22Rv1 (cell line): Measurements from ENCODE around the gene PLPP1.

ENCODE experiments used
- H3K27ac ChIP-seq: fragments of 450-650 bp; 2 replicates; pipeline ENCODE4 v1.5.1; 2017
- ZFX ChIP-seq: fragments of 450-650 bp; IDR thresholded peaks from 2 replicates; pipeline ENCODE4 v1.6.1; 2017; ENCODE audit warnings: antibody characterized with exemption, borderline replicate concordance
- TF ChIP-seq, protein P1 (sequence below): fragments of 450-650 bp; IDR thresholded peaks from 2 replicates; pipeline ENCODE4 v1.5.1; 2017; ENCODE audit warnings: mild to moderate bottlenecking

Gene PLPP1

DNA sequence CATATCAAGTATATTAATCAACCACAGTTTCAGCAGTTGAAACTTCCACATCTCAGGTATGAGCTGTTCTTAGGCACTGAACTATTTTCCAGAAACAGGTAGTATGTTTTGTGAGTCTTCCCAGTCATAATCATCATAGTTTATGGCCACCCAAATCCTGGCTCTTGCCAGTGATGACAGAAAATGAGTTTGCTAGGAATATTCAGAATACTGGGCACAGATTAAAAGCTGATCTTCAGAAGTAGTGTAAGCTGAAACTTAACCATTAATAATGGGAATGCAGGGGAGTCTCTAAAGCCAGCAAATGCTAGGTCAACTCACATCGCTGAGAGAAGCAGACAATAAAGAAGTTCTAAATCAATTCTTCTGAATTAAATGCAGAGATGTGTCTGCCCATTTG lies 64.5 kb downstream of the PLPP1 start:
- TF ChIP-seq ZFX: no peak
- TF ChIP-seq, protein P1, sequence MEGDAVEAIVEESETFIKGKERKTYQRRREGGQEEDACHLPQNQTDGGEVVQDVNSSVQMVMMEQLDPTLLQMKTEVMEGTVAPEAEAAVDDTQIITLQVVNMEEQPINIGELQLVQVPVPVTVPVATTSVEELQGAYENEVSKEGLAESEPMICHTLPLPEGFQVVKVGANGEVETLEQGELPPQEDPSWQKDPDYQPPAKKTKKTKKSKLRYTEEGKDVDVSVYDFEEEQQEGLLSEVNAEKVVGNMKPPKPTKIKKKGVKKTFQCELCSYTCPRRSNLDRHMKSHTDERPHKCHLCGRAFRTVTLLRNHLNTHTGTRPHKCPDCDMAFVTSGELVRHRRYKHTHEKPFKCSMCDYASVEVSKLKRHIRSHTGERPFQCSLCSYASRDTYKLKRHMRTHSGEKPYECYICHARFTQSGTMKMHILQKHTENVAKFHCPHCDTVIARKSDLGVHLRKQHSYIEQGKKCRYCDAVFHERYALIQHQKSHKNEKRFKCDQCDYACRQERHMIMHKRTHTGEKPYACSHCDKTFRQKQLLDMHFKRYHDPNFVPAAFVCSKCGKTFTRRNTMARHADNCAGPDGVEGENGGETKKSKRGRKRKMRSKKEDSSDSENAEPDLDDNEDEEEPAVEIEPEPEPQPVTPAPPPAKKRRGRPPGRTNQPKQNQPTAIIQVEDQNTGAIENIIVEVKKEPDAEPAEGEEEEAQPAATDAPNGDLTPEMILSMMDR: no peak
- 0 out of 2 replicates have a peak overlapping the region, but pooled peaks have one; percentile 7 for H3K27ac ChIP-seq

DNA sequence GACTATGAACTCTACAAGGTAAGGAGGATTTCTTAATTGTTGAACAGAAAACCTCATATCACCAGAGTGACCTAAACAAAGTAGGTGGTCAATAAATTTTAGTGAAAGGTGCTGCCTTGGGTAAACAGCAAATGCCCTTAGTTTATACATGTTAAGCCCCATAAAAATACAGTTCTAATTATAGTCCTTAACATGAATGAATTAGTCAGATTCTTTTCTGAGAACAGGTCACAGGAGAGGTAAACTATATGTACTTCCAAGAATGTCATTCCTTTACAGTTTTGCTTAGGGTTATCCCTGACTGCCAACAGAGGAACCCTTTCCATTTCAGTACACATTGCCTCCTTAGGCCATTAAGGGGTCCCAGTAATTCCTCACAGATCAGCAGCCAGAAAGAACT lies 64.9 kb downstream of the PLPP1 start:
- TF ChIP-seq, protein P1: no peak
- TF ChIP-seq ZFX: no peak

DNA sequence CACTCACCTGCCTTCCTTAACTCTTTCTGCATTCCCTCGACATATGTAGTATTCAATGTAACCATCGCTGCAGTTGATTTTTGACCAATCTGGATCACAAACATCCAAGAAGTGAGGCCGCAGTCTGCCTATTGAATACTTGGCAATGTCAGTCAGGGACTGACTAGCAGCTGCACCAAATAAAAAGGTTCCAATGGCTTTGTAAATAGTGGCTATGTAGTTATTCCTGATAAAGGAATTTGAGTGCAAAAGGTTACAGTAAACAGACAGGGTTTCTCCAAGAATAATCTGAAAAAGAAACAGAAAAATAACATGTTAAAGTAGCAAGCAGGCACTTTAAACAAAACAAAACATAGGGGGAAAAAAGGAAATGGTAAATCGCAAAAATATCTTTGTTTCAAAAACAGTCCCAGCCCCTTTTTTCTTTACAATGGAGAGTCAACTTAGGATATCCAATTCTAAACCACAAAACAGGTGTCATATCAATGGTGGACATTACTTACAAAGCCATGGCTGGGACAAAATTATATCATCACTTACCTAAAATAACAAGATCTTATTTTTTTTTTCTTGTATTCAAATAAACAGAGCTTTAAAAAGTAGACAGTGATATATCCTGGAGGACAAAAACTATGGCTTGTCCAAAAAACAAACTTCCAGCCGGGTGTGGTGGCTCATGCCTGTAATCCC lies 66.8 kb downstream of the PLPP1 start:
- no peak overlapping the region for H3K27ac ChIP-seq
- TF ChIP-seq, protein P1: no peak
- no peak for TF ChIP-seq ZFX

More for the DNA sequence above, 64.9 kb downstream of the PLPP1 start:
- H3K27ac ChIP-seq: no peak overlapping the region

DNA sequence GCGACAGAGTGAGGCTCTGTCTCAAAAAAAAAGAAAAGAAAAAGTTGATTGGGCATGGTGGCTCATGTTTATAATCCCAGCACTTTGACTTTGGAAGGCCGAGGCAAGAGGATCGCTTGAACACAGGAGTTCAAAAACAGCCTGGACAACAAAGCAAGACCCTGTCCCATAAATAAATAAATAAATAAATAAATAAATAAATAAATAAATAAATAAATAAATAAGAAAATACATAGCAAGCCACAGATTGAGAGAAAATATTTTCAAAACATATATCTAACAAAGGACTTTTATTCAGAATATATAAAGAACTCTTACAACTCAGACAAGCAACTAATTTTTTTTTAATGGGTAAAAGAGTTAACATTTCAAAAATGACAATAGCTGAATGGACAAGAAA lies 71.2 kb downstream of the PLPP1 start:
- no peak for TF ChIP-seq ZFX
- TF ChIP-seq, protein P1: no peak
- no peak overlapping the region for H3K27ac ChIP-seq

DNA sequence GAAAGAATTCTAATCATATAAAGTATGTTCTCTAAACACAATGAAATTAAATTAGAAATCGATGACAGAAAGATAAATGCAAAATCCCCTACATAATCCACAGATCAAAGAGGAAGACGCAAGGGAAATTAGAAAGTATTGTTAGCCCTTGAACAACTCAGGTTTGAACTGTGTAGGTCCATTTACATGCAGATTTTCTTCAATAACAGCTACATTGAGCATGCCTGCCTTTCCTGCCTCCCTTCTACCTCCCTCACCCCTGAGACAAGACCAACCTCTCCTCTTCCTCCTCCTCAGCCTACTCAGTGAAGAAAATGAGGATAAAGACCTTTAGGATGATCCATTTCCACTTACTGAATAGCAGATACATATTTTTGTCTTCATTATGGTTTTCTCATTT lies 75.2 kb downstream of the PLPP1 start:
- TF ChIP-seq, protein P1: no peak
- no peak for TF ChIP-seq ZFX
- H3K27ac ChIP-seq: no peak overlapping the region

DNA sequence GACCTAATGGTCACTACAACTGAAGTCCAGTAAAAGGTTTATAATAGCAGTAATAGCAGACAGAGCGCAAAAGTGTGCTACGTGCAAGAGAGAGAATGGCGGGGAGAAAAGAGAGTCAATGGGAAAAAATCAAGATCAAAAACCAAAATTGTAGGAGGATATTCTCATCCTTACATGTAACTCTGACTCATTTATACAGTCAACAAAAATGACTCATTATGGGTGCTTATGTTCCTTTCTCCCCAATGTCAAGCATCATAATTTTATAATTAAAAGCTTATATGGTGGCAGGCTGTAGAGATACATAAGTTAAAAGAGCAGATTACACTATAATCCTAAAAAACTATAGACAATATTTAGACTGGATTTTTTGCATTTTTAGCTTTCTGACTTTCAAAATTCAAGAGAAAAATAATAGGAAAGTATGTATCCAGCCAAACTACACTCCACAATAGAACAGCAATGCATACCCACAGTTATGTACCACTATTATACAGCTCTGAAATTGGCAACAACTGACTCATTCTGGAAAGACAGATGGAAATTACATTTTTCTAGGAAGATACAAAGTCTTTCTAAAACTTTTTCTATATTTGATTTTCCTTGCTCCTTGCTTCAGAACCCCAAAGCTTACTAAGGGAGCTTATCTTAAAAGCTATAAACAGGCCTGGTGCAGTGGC lies 78.4 kb downstream of the PLPP1 start:
- no peak overlapping the region for H3K27ac ChIP-seq
- TF ChIP-seq ZFX: no peak
- TF ChIP-seq, protein P1: no peak

DNA sequence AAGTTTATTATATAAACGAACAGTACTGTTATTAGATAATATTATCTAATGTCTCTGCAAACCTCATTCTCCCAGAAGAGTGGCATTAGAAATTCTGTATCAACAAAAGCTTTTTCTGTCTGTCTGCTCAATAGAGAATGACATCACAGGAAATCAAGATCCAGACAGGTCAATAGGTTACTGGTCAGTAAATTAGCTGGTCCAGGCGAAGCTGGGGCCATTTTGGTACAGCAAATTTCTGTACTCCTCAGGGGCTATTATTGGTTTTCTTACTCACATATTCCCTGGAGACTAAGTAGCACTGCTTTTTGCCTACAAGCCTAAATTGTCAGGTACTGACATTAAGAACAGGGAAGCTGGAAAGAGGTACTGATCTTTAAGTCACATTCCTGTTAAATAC lies 80.5 kb downstream of the PLPP1 start:
- TF ChIP-seq, protein P1: no peak
- TF ChIP-seq ZFX: no peak
- no peak overlapping the region for H3K27ac ChIP-seq
